K562 (cell line): Measurements from ENCODE around the gene UBE2S. TPM values are rescaled to one million over a fixed set of nuclear protein-coding genes. Genes with fewer than 3 reads are reported as not detected.

ENCODE experiments used
- CBX8 ChIP-seq: fragments of 200-600 bp; sonication (generic); IDR thresholded peaks from 2 replicates; pipeline ENCODE4 v1.6.1; 2012; ENCODE audit warnings: borderline replicate concordance, mixed run types, low read depth, mild to moderate bottlenecking, moderate library complexity, mixed read lengths, low read length, control low read depth, inconsistent platforms; ENCODE audit not compliant: poor library complexity, severe bottlenecking; ENCODE audit errors: extremely low read depth
- DACH1 ChIP-seq: fragments of 450-650 bp; IDR thresholded peaks from 2 replicates; pipeline ENCODE4 v1.6.1; 2018; ENCODE audit not compliant: partially characterized antibody
- DLX4 ChIP-seq: fragments of 250-450 bp; sonication (Bioruptor Pico); IDR thresholded peaks from 2 replicates; pipeline ENCODE4 v1.6.1; 2021; ENCODE audit warnings: mild to moderate bottlenecking
- HLTF ChIP-seq: fragments of 450-650 bp; IDR thresholded peaks from 2 replicates; pipeline ENCODE4 v1.6.1; 2016
- HNRNPUL1 ChIP-seq: fragments of 200-400 bp; formaldehyde crosslinking; IDR thresholded peaks from 2 replicates; pipeline ENCODE4 v1.6.1; 2017; ENCODE audit warnings: low read length
- NFXL1 ChIP-seq: fragments of 450-650 bp; formaldehyde crosslinking; IDR thresholded peaks from 2 replicates; pipeline ENCODE4 v1.4.0; 2021; ENCODE audit warnings: mild to moderate bottlenecking
- POU5F1 ChIP-seq: fragments of 150-350 bp; IDR thresholded peaks from 2 replicates; pipeline ENCODE4 v1.6.1; 2014; ENCODE audit warnings: borderline replicate concordance, low read length, low read depth, mild to moderate bottlenecking; ENCODE audit not compliant: partially characterized antibody
- PYGO2 ChIP-seq: fragments of 450-650 bp; IDR thresholded peaks from 2 replicates; pipeline ENCODE4 v1.6.1; 2016; ENCODE audit warnings: mild to moderate bottlenecking, missing genetic modification characterization, moderate library complexity, missing compliant biosample characterization
- SIN3B ChIP-seq: fragments of 450-650 bp; IDR thresholded peaks from 2 replicates; pipeline ENCODE4 v1.6.1; 2017; ENCODE audit warnings: low read depth, mild to moderate bottlenecking, moderate library complexity
- SMAD2 ChIP-seq: fragments of 150-350 bp; IDR thresholded peaks from 2 replicates; pipeline ENCODE4 v1.6.1; 2014; ENCODE audit warnings: low read depth, mild to moderate bottlenecking, low read length
- SOX6 ChIP-seq: fragments of 450-650 bp; IDR thresholded peaks from 2 replicates; pipeline ENCODE4 v1.6.1; 2014; ENCODE audit warnings: mild to moderate bottlenecking
- SRSF7 ChIP-seq: fragments of 200-400 bp; formaldehyde crosslinking; optimal IDR thresholded peaks from 2 replicates; pipeline ENCODE3; 2017; ENCODE audit warnings: mild to moderate bottlenecking, low read depth, low read length
- TFAM ChIP-seq: fragments of 250-450 bp; sonication (Bioruptor Pico); conservative IDR thresholded peaks from 2 replicates; pipeline ENCODE4 v1.5.0; 2021; ENCODE audit warnings: mild to moderate bottlenecking, moderate library complexity
- ZBTB43 ChIP-seq: sonication (generic); formaldehyde crosslinking; IDR thresholded peaks from 2 replicates; pipeline ENCODE4 v1.8.0; 2023; ENCODE audit warnings: mild to moderate bottlenecking, missing genetic modification reagents
- ZNF253 ChIP-seq: fragments of 250-450 bp; sonication (Bioruptor Pico); conservative IDR thresholded peaks from 2 replicates; pipeline ENCODE4 v1.6.1; 2021; ENCODE audit warnings: mild to moderate bottlenecking
- polyA plus RNA-seq, 8 experiments: library from polyadenylated mRNA; depleted of rRNA in 4 of 8; stranded (reverse) in 5 of 8; unstranded in 3 of 8; fragments of >200 nt; fragmentation: Nextera tagmentation in 2 of 8; fragmentation: Illumina TruSeq in 1 of 8; extraction: Ambion mirVana in 2 of 8; extraction: Trizol in 1 of 8; gene quantifications; 2 replicates each; pipeline versions ENCODE4 v1.2.1 to v1.2.3, GENCODE V29; 2011 to 2014; ENCODE audit warnings: inconsistent platforms in 1 of 8, missing spikeins in 1 of 8
- total RNA-seq, 7 experiments: library from RNA; depleted of rRNA in 6 of 7; stranded (reverse); fragments of >200 nt in 6 of 7; fragmentation: Illumina TruSeq in 2 of 7; extraction: Trizol in 2 of 7; gene quantifications; 2 replicates each; pipeline versions ENCODE4 v1.2.1 to v1.2.3, GENCODE V29; 2011 to 2021; ENCODE audit warnings: low replicate concordance in 1 of 7
- TF ChIP-seq, protein P1 (sequence below): sonication (generic); formaldehyde crosslinking; IDR thresholded peaks from 2 replicates; pipeline ENCODE4 v1.8.0; 2023; ENCODE audit warnings: mild to moderate bottlenecking, missing genetic modification reagents
- TF ChIP-seq, protein P2 (sequence below): fragments of 200-800 bp; sonication (Bioruptor generic); IDR thresholded peaks from 2 replicates; pipeline ENCODE4 v1.6.1; 2017; ENCODE audit warnings: missing genetic modification characterization, missing compliant biosample characterization
- TF ChIP-seq, protein P3 (sequence below): fragments of 150-350 bp; conservative IDR thresholded peaks from 2 replicates; pipeline ENCODE4 v1.6.1; 2014; ENCODE audit warnings: low read length
- TF ChIP-seq, protein P4 (sequence below): fragments of 250-450 bp; sonication (Bioruptor Pico); IDR thresholded peaks from 2 replicates; pipeline ENCODE4 v1.9.0; 2021; ENCODE audit warnings: mild to moderate bottlenecking

The UBE2S gene
- total and polyA plus RNA-seq, 9 of the 15 experiments (the other 6 are each of a cell fraction or from before 2014, with no cell fraction given), result 1.5 to 1,305 (median 157) TPM

GRCh38 chr19:55405638-55406037 is 1.9 kb downstream of the UBE2S start (continued):
- TF ChIP-seq, protein P1, sequence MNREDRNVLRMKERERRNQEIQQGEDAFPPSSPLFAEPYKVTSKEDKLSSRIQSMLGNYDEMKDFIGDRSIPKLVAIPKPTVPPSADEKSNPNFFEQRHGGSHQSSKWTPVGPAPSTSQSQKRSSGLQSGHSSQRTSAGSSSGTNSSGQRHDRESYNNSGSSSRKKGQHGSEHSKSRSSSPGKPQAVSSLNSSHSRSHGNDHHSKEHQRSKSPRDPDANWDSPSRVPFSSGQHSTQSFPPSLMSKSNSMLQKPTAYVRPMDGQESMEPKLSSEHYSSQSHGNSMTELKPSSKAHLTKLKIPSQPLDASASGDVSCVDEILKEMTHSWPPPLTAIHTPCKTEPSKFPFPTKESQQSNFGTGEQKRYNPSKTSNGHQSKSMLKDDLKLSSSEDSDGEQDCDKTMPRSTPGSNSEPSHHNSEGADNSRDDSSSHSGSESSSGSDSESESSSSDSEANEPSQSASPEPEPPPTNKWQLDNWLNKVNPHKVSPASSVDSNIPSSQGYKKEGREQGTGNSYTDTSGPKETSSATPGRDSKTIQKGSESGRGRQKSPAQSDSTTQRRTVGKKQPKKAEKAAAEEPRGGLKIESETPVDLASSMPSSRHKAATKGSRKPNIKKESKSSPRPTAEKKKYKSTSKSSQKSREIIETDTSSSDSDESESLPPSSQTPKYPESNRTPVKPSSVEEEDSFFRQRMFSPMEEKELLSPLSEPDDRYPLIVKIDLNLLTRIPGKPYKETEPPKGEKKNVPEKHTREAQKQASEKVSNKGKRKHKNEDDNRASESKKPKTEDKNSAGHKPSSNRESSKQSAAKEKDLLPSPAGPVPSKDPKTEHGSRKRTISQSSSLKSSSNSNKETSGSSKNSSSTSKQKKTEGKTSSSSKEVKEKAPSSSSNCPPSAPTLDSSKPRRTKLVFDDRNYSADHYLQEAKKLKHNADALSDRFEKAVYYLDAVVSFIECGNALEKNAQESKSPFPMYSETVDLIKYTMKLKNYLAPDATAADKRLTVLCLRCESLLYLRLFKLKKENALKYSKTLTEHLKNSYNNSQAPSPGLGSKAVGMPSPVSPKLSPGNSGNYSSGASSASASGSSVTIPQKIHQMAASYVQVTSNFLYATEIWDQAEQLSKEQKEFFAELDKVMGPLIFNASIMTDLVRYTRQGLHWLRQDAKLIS (CRISPR knock-in tag), result 0 out of 2 replicates have a peak, but pooled peaks have one; percentile 77
- TF ChIP-seq DACH1, result no peak
- TF ChIP-seq SOX6, result no peak
- TF ChIP-seq HNRNPUL1, result 0 out of 2 replicates have a peak, but pooled peaks have one; percentile 21
- TF ChIP-seq HLTF, result no peak
- TF ChIP-seq CBX8, result no peak
- no peak for TF ChIP-seq ZBTB43 (CRISPR knock-in tag)
- TF ChIP-seq SMAD2, result no peak
- no peak for TF ChIP-seq ZNF253
- no peak for TF ChIP-seq POU5F1
- TF ChIP-seq PYGO2 (tag), result no peak
- no peak for TF ChIP-seq SIN3B
- TF ChIP-seq DLX4 (CRISPR knock-in tag), result no peak
- no peak for TF ChIP-seq SRSF7
- TF ChIP-seq, protein P2, sequence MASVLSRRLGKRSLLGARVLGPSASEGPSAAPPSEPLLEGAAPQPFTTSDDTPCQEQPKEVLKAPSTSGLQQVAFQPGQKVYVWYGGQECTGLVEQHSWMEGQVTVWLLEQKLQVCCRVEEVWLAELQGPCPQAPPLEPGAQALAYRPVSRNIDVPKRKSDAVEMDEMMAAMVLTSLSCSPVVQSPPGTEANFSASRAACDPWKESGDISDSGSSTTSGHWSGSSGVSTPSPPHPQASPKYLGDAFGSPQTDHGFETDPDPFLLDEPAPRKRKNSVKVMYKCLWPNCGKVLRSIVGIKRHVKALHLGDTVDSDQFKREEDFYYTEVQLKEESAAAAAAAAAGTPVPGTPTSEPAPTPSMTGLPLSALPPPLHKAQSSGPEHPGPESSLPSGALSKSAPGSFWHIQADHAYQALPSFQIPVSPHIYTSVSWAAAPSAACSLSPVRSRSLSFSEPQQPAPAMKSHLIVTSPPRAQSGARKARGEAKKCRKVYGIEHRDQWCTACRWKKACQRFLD, result no peak
- no peak for TF ChIP-seq TFAM (CRISPR knock-in tag)
- TF ChIP-seq, protein P3, sequence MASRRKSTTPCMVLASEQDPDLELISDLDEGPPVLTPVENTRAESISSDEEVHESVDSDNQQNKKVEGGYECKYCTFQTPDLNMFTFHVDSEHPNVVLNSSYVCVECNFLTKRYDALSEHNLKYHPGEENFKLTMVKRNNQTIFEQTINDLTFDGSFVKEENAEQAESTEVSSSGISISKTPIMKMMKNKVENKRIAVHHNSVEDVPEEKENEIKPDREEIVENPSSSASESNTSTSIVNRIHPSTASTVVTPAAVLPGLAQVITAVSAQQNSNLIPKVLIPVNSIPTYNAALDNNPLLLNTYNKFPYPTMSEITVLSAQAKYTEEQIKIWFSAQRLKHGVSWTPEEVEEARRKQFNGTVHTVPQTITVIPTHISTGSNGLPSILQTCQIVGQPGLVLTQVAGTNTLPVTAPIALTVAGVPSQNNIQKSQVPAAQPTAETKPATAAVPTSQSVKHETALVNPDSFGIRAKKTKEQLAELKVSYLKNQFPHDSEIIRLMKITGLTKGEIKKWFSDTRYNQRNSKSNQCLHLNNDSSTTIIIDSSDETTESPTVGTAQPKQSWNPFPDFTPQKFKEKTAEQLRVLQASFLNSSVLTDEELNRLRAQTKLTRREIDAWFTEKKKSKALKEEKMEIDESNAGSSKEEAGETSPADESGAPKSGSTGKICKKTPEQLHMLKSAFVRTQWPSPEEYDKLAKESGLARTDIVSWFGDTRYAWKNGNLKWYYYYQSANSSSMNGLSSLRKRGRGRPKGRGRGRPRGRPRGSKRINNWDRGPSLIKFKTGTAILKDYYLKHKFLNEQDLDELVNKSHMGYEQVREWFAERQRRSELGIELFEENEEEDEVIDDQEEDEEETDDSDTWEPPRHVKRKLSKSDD, result no peak
- TF ChIP-seq, protein P4, sequence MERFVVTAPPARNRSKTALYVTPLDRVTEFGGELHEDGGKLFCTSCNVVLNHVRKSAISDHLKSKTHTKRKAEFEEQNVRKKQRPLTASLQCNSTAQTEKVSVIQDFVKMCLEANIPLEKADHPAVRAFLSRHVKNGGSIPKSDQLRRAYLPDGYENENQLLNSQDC (CRISPR knock-in tag), result no peak
- no peak for TF ChIP-seq NFXL1 (CRISPR knock-in tag)
